Panc1 (cell line): ENCODE results near the gene NUSAP1. TPM values are rescaled to one million over a fixed set of nuclear protein-coding genes. Genes with fewer than 3 reads are reported as not detected.

ENCODE experiments used
- ATAC-seq: fragments of 200-7000 bp; cut with Tn5 transposase; 2 replicates; pipeline ENCODE4 v1.9.1; 2020; ENCODE audit warnings: mild to moderate bottlenecking, moderate library complexity
- BruUV-seq: library from RNA; stranded (reverse); fragments of 400-500 nt; replicated peaks from 2 replicates; lab custom pipeline; 2021; lab: Mats Ljungman, UMichigan
- CTCF ChIA-PET: fragments of 300-600 bp; sonication (Branson Sonifier 250); formaldehyde crosslinking; loops from one replicate; lab custom pipeline; 2022; ENCODE audit warnings: antibody characterized with exemption; lab: Charles Lee
- POLR2A ChIA-PET: fragments of 300-600 bp; sonication (Branson Sonifier 250); formaldehyde crosslinking; loops from one replicate; lab custom pipeline; 2022; ENCODE audit warnings: antibody characterized with exemption; lab: Charles Lee
- DNase-seq: peaks from one replicate; pipeline ENCODE4 v3.0.0-alpha.2; 2010; ENCODE audit warnings: low read depth, low spot score
- H3K27ac ChIP-seq: 2 replicates; pipeline ENCODE4 v1.5.1; 2011; ENCODE audit warnings: mild to moderate bottlenecking, low read length, inconsistent platforms
- H3K27me3 ChIP-seq: fragments of 200-500 bp; sonication (Bioruptor generic); 2 replicates; pipeline ENCODE4 v1.6.0; 2014; ENCODE audit warnings: low read length, inconsistent platforms; ENCODE audit not compliant: control insufficient read depth, insufficient read depth
- H3K36me3 ChIP-seq: fragments of 200-500 bp; sonication (Bioruptor generic); 2 replicates; pipeline ENCODE4 v1.5.1; 2014; ENCODE audit warnings: inconsistent platforms, mild to moderate bottlenecking, low read length, moderate library complexity; ENCODE audit not compliant: control insufficient read depth, insufficient read depth
- H3K4me1 ChIP-seq: 2 replicates; pipeline ENCODE4 v1.5.1; 2011; ENCODE audit warnings: inconsistent platforms, mild to moderate bottlenecking, low read length, moderate library complexity; ENCODE audit not compliant: control insufficient read depth, insufficient read depth
- H3K4me3 ChIP-seq, 2 experiments: 2 replicates each; pipeline ENCODE4 v1.5.1; 2011 to 2012; ENCODE audit warnings: low read depth in 2 of 2, low read length in 2 of 2, mild to moderate bottlenecking in 2 of 2, inconsistent platforms in 1 of 2, moderate library complexity in 1 of 2
- H3K9me3 ChIP-seq: fragments of 200-500 bp; sonication (Bioruptor generic); 2 replicates; pipeline ENCODE4 v1.5.1; 2014; ENCODE audit warnings: low read depth, mild to moderate bottlenecking, inconsistent platforms, low read length, moderate library complexity; ENCODE audit not compliant: control insufficient read depth, insufficient read depth
- CTCF ChIP-seq: fragments of 450-650 bp; IDR thresholded peaks from 2 replicates; pipeline ENCODE4 v1.5.1; 2017; ENCODE audit warnings: mild to moderate bottlenecking
- POLR2AphosphoS5 ChIP-seq: IDR thresholded peaks from 2 replicates; pipeline ENCODE4 v1.6.1; 2012; ENCODE audit warnings: mild to moderate bottlenecking, low read depth, low read length, moderate library complexity
- SIN3A ChIP-seq: IDR thresholded peaks from 2 replicates; pipeline ENCODE4 v1.6.1; 2012; ENCODE audit warnings: low read depth, mild to moderate bottlenecking, low read length, moderate library complexity, borderline replicate concordance; ENCODE audit not compliant: insufficient read depth
- TCF7L2 ChIP-seq: IDR thresholded peaks from 2 replicates; pipeline ENCODE4 v1.6.1; 2011; ENCODE audit warnings: mild to moderate bottlenecking, low read depth, low read length, inconsistent platforms
- in situ Hi-C: cut with HindIII; loops from 2 replicates; pipeline ENCODE4 v1.10.0; 2016; ENCODE audit warnings: low sequenced_read_pairs, low pct_unique_long_range_greater_than_20kb
- intact Hi-C: fragments of 100-400 bp; cut with micrococcal nuclease; formaldehyde crosslinking; loops from one replicate; pipeline ENCODE4 v1.10.0; 2022; ENCODE audit not compliant: unreplicated experiment
- total RNA-seq: library from RNA; stranded (reverse); gene quantifications from one replicate; pipeline ENCODE4 v1.2.1, GENCODE V29; 2021; ENCODE audit not compliant: unreplicated experiment
- TF ChIP-seq, protein P1 (sequence below), 2 experiments: IDR thresholded peaks; 2 replicates each; pipeline ENCODE4 v1.6.1; 2011 to 2012; ENCODE audit warnings: low read depth in 2 of 2, control low read depth in 1 of 2, low read length in 1 of 2, mild to moderate bottlenecking in 1 of 2, moderate library complexity in 1 of 2; ENCODE audit not compliant: insufficient read depth in 1 of 2

The NUSAP1 gene
- total RNA-seq, 1 experiment from 2014 or later: 127 TPM

GRCh38 chr15:41347236-41347635, 14.6 kb downstream of the NUSAP1 start:
- intact Hi-C loops (no loop called here), in situ Hi-C loops (no loop called here)
- no peak for ATAC-seq
- ChIA-PET POLR2A (no interaction called here), CTCF (no interaction called here)
- TF ChIP-seq, protein P1, sequence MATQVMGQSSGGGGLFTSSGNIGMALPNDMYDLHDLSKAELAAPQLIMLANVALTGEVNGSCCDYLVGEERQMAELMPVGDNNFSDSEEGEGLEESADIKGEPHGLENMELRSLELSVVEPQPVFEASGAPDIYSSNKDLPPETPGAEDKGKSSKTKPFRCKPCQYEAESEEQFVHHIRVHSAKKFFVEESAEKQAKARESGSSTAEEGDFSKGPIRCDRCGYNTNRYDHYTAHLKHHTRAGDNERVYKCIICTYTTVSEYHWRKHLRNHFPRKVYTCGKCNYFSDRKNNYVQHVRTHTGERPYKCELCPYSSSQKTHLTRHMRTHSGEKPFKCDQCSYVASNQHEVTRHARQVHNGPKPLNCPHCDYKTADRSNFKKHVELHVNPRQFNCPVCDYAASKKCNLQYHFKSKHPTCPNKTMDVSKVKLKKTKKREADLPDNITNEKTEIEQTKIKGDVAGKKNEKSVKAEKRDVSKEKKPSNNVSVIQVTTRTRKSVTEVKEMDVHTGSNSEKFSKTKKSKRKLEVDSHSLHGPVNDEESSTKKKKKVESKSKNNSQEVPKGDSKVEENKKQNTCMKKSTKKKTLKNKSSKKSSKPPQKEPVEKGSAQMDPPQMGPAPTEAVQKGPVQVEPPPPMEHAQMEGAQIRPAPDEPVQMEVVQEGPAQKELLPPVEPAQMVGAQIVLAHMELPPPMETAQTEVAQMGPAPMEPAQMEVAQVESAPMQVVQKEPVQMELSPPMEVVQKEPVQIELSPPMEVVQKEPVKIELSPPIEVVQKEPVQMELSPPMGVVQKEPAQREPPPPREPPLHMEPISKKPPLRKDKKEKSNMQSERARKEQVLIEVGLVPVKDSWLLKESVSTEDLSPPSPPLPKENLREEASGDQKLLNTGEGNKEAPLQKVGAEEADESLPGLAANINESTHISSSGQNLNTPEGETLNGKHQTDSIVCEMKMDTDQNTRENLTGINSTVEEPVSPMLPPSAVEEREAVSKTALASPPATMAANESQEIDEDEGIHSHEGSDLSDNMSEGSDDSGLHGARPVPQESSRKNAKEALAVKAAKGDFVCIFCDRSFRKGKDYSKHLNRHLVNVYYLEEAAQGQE (IDR thresholded peaks at IDR 0.05; ENCODE audit: insufficient read depth in 1 of 2, low read depth in 2 of 2, low read length in 1 of 2): no peak
- TF ChIP-seq CTCF: no peak
- TF ChIP-seq SIN3A: no peak
- no peak for TF ChIP-seq TCF7L2
- no peak for TF ChIP-seq POLR2AphosphoS5
- no peak for DNase-seq
- Histone ChIP-seq H3K4me1 (no peaks in the 10 kb centered on the region), H3K27me3 (no peaks in the 10 kb centered on the region), H3K36me3 (peaks cover 13% of the 10 kb centered on the region), H3K9me3 (no peaks in the 10 kb centered on the region), H3K4me3 (no peak overlapping the region), H3K27ac (no peak overlapping the region)
- no TSS peak for BruUV-seq

DNA sequence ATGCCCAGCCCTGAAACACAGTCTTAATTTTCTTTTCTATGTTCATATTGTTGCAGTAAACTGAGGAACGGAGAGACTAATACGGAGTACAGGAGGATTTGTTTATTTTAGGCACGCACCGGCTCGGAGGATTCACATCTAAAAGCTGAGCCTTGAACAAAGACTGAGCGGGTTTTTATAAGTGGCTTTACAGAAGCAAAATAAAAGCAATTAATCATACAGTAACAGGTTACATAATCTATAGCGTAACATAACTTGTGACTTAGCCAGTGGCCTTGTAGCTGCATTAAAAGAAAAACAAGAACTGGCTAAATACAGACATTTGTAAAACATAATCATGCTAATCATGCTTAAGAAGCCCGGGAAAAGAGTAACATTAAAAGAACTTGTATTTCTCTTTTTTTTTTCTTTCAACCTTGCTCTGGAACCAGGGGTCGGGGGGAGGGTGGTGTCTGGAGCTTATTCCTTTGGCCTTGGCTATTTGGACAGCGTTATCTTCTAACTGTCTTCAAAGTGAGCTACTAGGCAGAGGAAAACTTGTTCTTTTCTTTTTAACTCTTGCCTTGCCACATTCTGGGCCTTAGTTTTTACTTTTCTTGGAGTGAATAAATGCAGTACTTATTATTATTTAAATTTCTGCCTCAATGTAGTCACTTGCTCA, 17.5 kb downstream of the NUSAP1 start:
- ChIA-PET CTCF (interaction anchor here (1.2 kb wide), 1 partner anchor 19 kb away, joined by 3 read pairs; no protein-coding TSS in a partner anchor), POLR2A (no interaction called here)
- H3K4me3 ChIP-seq: no peak overlapping the region
- no peak for DNase-seq
- no peaks in the 10 kb centered on the region for H3K9me3 ChIP-seq
- H3K27me3 ChIP-seq: no peaks in the 10 kb centered on the region
- TF ChIP-seq TCF7L2 (no peak), POLR2AphosphoS5 (no peak), SIN3A (no peak), CTCF (no peak)
- TF ChIP-seq, protein P1 (IDR thresholded peaks at IDR 0.05; ENCODE audit: insufficient read depth in 1 of 2, low read depth in 2 of 2, low read length in 1 of 2): no peak
- H3K4me1 ChIP-seq: no peaks in the 10 kb centered on the region
- intact Hi-C loops: no loop called here
- peaks cover 13% of the 10 kb centered on the region for H3K36me3 ChIP-seq
- ATAC-seq: no peak
- in situ Hi-C loops: no loop called here
- BruUV-seq: no TSS peak
- H3K27ac ChIP-seq: no peak overlapping the region
